Progenitor cell of endocrine pancreas (in vitro differentiated cells): Measurements from ENCODE around the gene LIMS1. TPM values are rescaled to one million over a fixed set of nuclear protein-coding genes. Genes with fewer than 3 reads are reported as not detected.

Experiments used
- DNase-seq: peaks from one replicate; pipeline ENCODE4 v3.0.0; 2021; ENCODE audit warnings: low spot score; ENCODE audit not compliant: unreplicated experiment
- H3K27ac Mint-ChIP-seq: 2 replicates; pipeline ENCODE4 v1.8.0; 2021; ENCODE audit warnings: mild to moderate bottlenecking, moderate library complexity, mixed read lengths
- H3K27me3 Mint-ChIP-seq: 2 replicates; pipeline ENCODE4 v1.8.0; 2021; ENCODE audit warnings: mixed read lengths
- H3K36me3 Mint-ChIP-seq: 2 replicates; pipeline ENCODE4 v1.8.0; 2022; ENCODE audit warnings: mixed read lengths; ENCODE audit not compliant: insufficient read depth
- H3K4me1 Mint-ChIP-seq: 2 replicates; pipeline ENCODE4 v1.8.0; 2021; ENCODE audit warnings: low read depth, mixed read lengths
- H3K4me3 Mint-ChIP-seq: 2 replicates; pipeline ENCODE4 v1.8.0; 2021; ENCODE audit warnings: low read depth, mild to moderate bottlenecking, moderate library complexity, mixed read lengths
- H3K9me3 Mint-ChIP-seq: 2 replicates; pipeline ENCODE4 v1.8.0; 2021; ENCODE audit warnings: low read depth, mixed read lengths
- CTCF ChIP-seq: fragments of 200-600 bp; sonication (generic); IDR thresholded peaks from one replicate; pipeline ENCODE4 v1.5.0; 2021; ENCODE audit warnings: antibody characterized with exemption, mild to moderate bottlenecking; ENCODE audit not compliant: unreplicated experiment
- total RNA-seq: library from RNA; stranded (reverse); gene quantifications from 2 replicates; pipeline ENCODE4 v1.2.1, GENCODE V29; 2021

LIMS1 gene
- total RNA-seq, 1 donor from 2014 or later = 37.7 TPM

GRCh38 chr2:108617617-108618016 is 83.3 kb downstream of the LIMS1 start:
- Mint-ChIP-seq H3K4me1 (peaks cover 50% of the 10 kb centered on the region), H3K4me3 (no peak overlapping the region), H3K9me3 (no peaks in the 10 kb centered on the region), H3K36me3 (no peaks in the 10 kb centered on the region), H3K27me3 (no peaks in the 10 kb centered on the region), H3K27ac (peak overlapping the region; percentile 6)
- TF ChIP-seq CTCF = no peak
- DNase-seq = no peak

- Mint-ChIP-seq H3K36me3 (no peaks in the 10 kb centered on the region), H3K4me3 (no peak overlapping the region), H3K27ac (peak overlapping the region; percentile 56), H3K9me3 (no peaks in the 10 kb centered on the region), H3K4me1 (peaks cover 42% of the 10 kb centered on the region), H3K27me3 (no peaks in the 10 kb centered on the region)
- no peak for DNase-seq
- no peak for TF ChIP-seq CTCF
Measured at GRCh38 chr2:108619925-108620620, 85.8 kb downstream of the LIMS1 start.

- Mint-ChIP-seq H3K4me3 (no peak overlapping the region), H3K36me3 (no peaks in the 10 kb centered on the region), H3K27me3 (no peaks in the 10 kb centered on the region), H3K4me1 (peaks cover 44% of the 10 kb centered on the region), H3K9me3 (no peaks in the 10 kb centered on the region), H3K27ac (no peak overlapping the region)
- DNase-seq = no peak
- no peak for TF ChIP-seq CTCF
Measured at GRCh38 chr2:108620656-108621055, 86.4 kb downstream of the LIMS1 start.

GRCh38 chr2:108621087-108621559 is 86.9 kb downstream of the LIMS1 start:
- DNase-seq = no peak
- Mint-ChIP-seq H3K36me3 (no peaks in the 10 kb centered on the region), H3K4me1 (peaks cover 43% of the 10 kb centered on the region), H3K9me3 (no peaks in the 10 kb centered on the region), H3K27me3 (no peaks in the 10 kb centered on the region), H3K4me3 (peak overlapping the region; percentile 23), H3K27ac (peak overlapping the region; percentile 85)
- no peak for TF ChIP-seq CTCF

- peaks cover 38% of the 10 kb centered on the region for H3K4me1 Mint-ChIP-seq
- H3K4me3 Mint-ChIP-seq = peak overlapping the region; percentile 21
- H3K9me3 Mint-ChIP-seq = no peaks in the 10 kb centered on the region
- TF ChIP-seq CTCF = no peak
- peak overlapping the region; percentile 58 for H3K27ac Mint-ChIP-seq
- H3K36me3 Mint-ChIP-seq = no peaks in the 10 kb centered on the region
- H3K27me3 Mint-ChIP-seq = no peaks in the 10 kb centered on the region
- DNase-seq = no peak
Measured at GRCh38 chr2:108621687-108622681, 87.7 kb downstream of the LIMS1 start.
